HG02943 (cell line): Measurements from ENCODE around the gene NR3C1.

Experiments
- ATAC-seq: cut with Tn5 transposase; IDR thresholded peaks from one replicate; pipeline ENCODE4 v1.9.1; 2021; ENCODE audit warnings: mild to moderate bottlenecking, low read depth, moderate library complexity; ENCODE audit not compliant: unreplicated experiment

Gene NR3C1

GRCh38 chr5:143399616-143400540 lies 3.6 kb downstream of the NR3C1 start:
- no peak for ATAC-seq

GRCh38 chr5:143398451-143399237 lies 4.8 kb downstream of the NR3C1 start:
- no peak for ATAC-seq

- ATAC-seq: no peak
Observed at GRCh38 chr5:143398053-143398355, 5.5 kb downstream of the NR3C1 start.

GRCh38 chr5:143397302-143398052 lies 6.0 kb downstream of the NR3C1 start:
- no peak for ATAC-seq

- no peak for ATAC-seq
Observed at GRCh38 chr5:143396353-143396940, 7.0 kb downstream of the NR3C1 start.

GRCh38 chr5:143395638-143396352 lies 7.7 kb downstream of the NR3C1 start:
- no peak for ATAC-seq

- no peak for ATAC-seq
Observed at GRCh38 chr5:143393524-143393923, 10.0 kb downstream of the NR3C1 start.

GRCh38 chr5:143390941-143391340 lies 12.5 kb downstream of the NR3C1 start:
- ATAC-seq: no peak

- no peak for ATAC-seq
Observed at GRCh38 chr5:143390258-143390657, 13.2 kb downstream of the NR3C1 start.

GRCh38 chr5:143386725-143387124 lies 16.8 kb downstream of the NR3C1 start:
- no peak for ATAC-seq

- ATAC-seq: no peak
Observed at GRCh38 chr5:143384865-143385657, 18.4 kb downstream of the NR3C1 start.

- ATAC-seq: no peak
Observed at GRCh38 chr5:143383988-143384387, 19.5 kb downstream of the NR3C1 start.

- ATAC-seq: no peak
Observed at GRCh38 chr5:143379606-143380005, 23.9 kb downstream of the NR3C1 start.

GRCh38 chr5:143376911-143377813 lies 26.3 kb downstream of the NR3C1 start:
- no peak for ATAC-seq

- no peak for ATAC-seq
Observed at GRCh38 chr5:143376195-143376779, 27.2 kb downstream of the NR3C1 start.

GRCh38 chr5:143374496-143375217 lies 28.8 kb downstream of the NR3C1 start:
- ATAC-seq: no peak

GRCh38 chr5:143373076-143373475 lies 30.4 kb downstream of the NR3C1 start:
- no peak for ATAC-seq
